Natural killer cell (primary cell): Measurements from ENCODE around the gene C1orf159. TPM values are rescaled to one million over a fixed set of nuclear protein-coding genes. Genes with fewer than 3 reads are reported as not detected.

Experiments used
- ATAC-seq, 3 donors: fragments of 150-1000 bp in 2 of 3; fragments of 200-7000 bp in 1 of 3; cut with Tn5 transposase; 1 replicate in 1 of 3; 2 replicates in 2 of 3; pipeline ENCODE4 v1.10.0; 2021; ENCODE audit warnings: mild to moderate bottlenecking in 2 of 3, moderate library complexity in 2 of 3
- DNase-seq, 2 donors: peaks; one replicate each; pipeline versions ENCODE4 v3.0.0 to v3.0.0-alpha.2; 2013 to 2021; ENCODE audit warnings: mixed read lengths in 1 of 2
- H3K27ac ChIP-seq: one replicate; pipeline ENCODE4 v1.5.1; 2013; ENCODE audit warnings: mild to moderate bottlenecking, low read length
- H3K27me3 ChIP-seq: one replicate; pipeline ENCODE4 v1.6.1; 2013; ENCODE audit warnings: low read length; ENCODE audit not compliant: control insufficient read depth, insufficient read depth
- H3K36me3 ChIP-seq: one replicate; pipeline ENCODE4 v1.6.1; 2013; ENCODE audit warnings: low read length; ENCODE audit not compliant: control insufficient read depth, insufficient read depth
- H3K4me1 ChIP-seq: one replicate; pipeline ENCODE4 v1.6.1; 2013; ENCODE audit warnings: low read length; ENCODE audit not compliant: control insufficient read depth, insufficient read depth
- H3K4me3 ChIP-seq: one replicate; pipeline ENCODE4 v1.5.1; 2013; ENCODE audit warnings: low read length
- H3K9me3 ChIP-seq: one replicate; pipeline ENCODE4 v1.6.1; 2013; ENCODE audit warnings: low read length; ENCODE audit not compliant: control insufficient read depth, insufficient read depth
- H3K27ac Mint-ChIP-seq, 2 donors: one replicate each; pipeline ENCODE4 v1.8.0; 2022; ENCODE audit warnings: mild to moderate bottlenecking in 2 of 2, mixed read lengths in 2 of 2, moderate library complexity in 1 of 2
- H3K27me3 Mint-ChIP-seq, 2 donors: one replicate each; pipeline ENCODE4 v1.8.0; 2022; ENCODE audit warnings: low read depth in 2 of 2, mixed read lengths in 2 of 2
- H3K36me3 Mint-ChIP-seq: one replicate; pipeline ENCODE4 v1.8.0; 2022; ENCODE audit warnings: mixed read lengths
- H3K4me1 Mint-ChIP-seq, 2 donors: one replicate each; pipeline ENCODE4 v1.8.0; 2022; ENCODE audit warnings: mixed read lengths in 2 of 2
- H3K4me3 Mint-ChIP-seq: one replicate; pipeline ENCODE4 v1.8.0; 2022; ENCODE audit warnings: mild to moderate bottlenecking, moderate library complexity, mixed read lengths
- H3K9me3 Mint-ChIP-seq, 2 donors: one replicate each; pipeline ENCODE4 v1.8.0; 2022; ENCODE audit warnings: mixed read lengths in 2 of 2
- CTCF ChIP-seq: fragments of 200-600 bp; IDR thresholded peaks from one replicate; pipeline ENCODE4 v1.8.0; 2022; ENCODE audit warnings: antibody characterized with exemption
- WGBS: methylation state at CpG from one replicate; pipeline ENCODE4 v1.1.7; 2013; ENCODE audit warnings: missing lambda C conversion rate; ENCODE audit not compliant: insufficient coverage; 5-methylcytosine and 5-hydroxymethylcytosine counted together
- intact Hi-C: fragments of 100-400 bp; cut with micrococcal nuclease; formaldehyde crosslinking; loops from one replicate; pipeline ENCODE4 v1.14.2; 2022
- total RNA-seq, 4 donors: library from RNA; stranded (reverse); fragments of 120-200 nt in 1 of 4; gene quantifications; one replicate each; pipeline versions ENCODE4 v1.2.3 to v1.2.4, GENCODE V29; 2013 to 2022

Gene C1orf159
- total RNA-seq, result 10 to 100 TPM; 19.6 to 25.1 (median 21.5) TPM
- total RNA-seq (2013), result 7.8 TPM

GRCh38 chr1:1115786-1116700, at the start of gene C1orf159:
Gene C1orf159 (minus strand): TSS chr1:1116089. CDS start chr1:1091543, 24,546 bp downstream.
- peaks cover 2% of the 10 kb centered on the region for H3K27me3 ChIP-seq
- Mint-ChIP-seq H3K27me3 (peaks cover 0 to 3% of the 10 kb centered on the region in 2 donors), H3K36me3 (no peaks in the 10 kb centered on the region), H3K27ac (peak within 1 kb of the TSS; percentile 73 to 95), H3K9me3 (peaks cover 0 to 3% of the 10 kb centered on the region in 2 donors), H3K4me1 (peaks cover 0 to 12% of the 10 kb centered on the region in 2 donors), H3K4me3 (peak within 1 kb of the TSS; percentile 90)
- peak within 1 kb of the TSS; percentile 46 for H3K4me3 ChIP-seq
- H3K4me1 ChIP-seq, result peaks cover 16% of the 10 kb centered on the region
- DNase-seq, result peak; percentile 97
- peaks cover 7% of the 10 kb centered on the region for H3K9me3 ChIP-seq
- ATAC-seq, result peak; percentile 93 to 98 (median 96)
- under 1% methylated on average over 128 of the region's 128 CpGs for WGBS
- no peaks in the 10 kb centered on the region for H3K36me3 ChIP-seq
- intact Hi-C loops, result loop anchor here (5.0 kb wide), 1 partner anchor 156 kb away; the partner anchor contains the start of gene UBE2J2
- TF ChIP-seq CTCF, result no peak
- peak within 1 kb of the TSS; percentile 70 for H3K27ac ChIP-seq

- H3K27ac Mint-ChIP-seq, result peak overlapping the region; percentile 73 to 85
- Histone ChIP-seq H3K36me3 (no peaks in the 10 kb centered on the region), H3K9me3 (no peaks in the 10 kb centered on the region), H3K27ac (peak overlapping the region; percentile 64), H3K27me3 (peaks cover 3% of the 10 kb centered on the region), H3K4me3 (no peak overlapping the region), H3K4me1 (peaks cover 51% of the 10 kb centered on the region)
- TF ChIP-seq CTCF, result no peak
- no peak for DNase-seq
- intact Hi-C loops, result no loop called here
- peaks cover 7 to 11% of the 10 kb centered on the region in 2 donors for H3K4me1 Mint-ChIP-seq
- no peak for ATAC-seq
- H3K27me3 Mint-ChIP-seq, result peaks cover 0 to 8% of the 10 kb centered on the region in 2 donors
- no peaks in the 10 kb centered on the region for H3K36me3 Mint-ChIP-seq
- no peaks in the 10 kb centered on the region for H3K9me3 Mint-ChIP-seq
- peak overlapping the region; percentile 61 for H3K4me3 Mint-ChIP-seq
- 81% methylated on average over 12 of the region's 12 CpGs for WGBS
Measured at GRCh38 chr1:1165485-1165884, 49.6 kb upstream of the C1orf159 start.

GRCh38 chr1:1164701-1165451, 49.0 kb upstream of the C1orf159 start:
- no peak for DNase-seq
- no peaks in the 10 kb centered on the region for H3K36me3 Mint-ChIP-seq
- H3K27ac Mint-ChIP-seq, result no peak overlapping the region
- peaks cover 7 to 11% of the 10 kb centered on the region in 2 donors for H3K4me1 Mint-ChIP-seq
- peaks cover 0 to 4% of the 10 kb centered on the region in 2 donors for H3K27me3 Mint-ChIP-seq
- Histone ChIP-seq H3K4me3 (no peak overlapping the region), H3K4me1 (peaks cover 45% of the 10 kb centered on the region), H3K27me3 (no peaks in the 10 kb centered on the region), H3K27ac (no peak overlapping the region), H3K9me3 (no peaks in the 10 kb centered on the region), H3K36me3 (no peaks in the 10 kb centered on the region)
- ATAC-seq, result no peak
- H3K9me3 Mint-ChIP-seq, result no peaks in the 10 kb centered on the region
- intact Hi-C loops, result no loop called here
- no peak overlapping the region for H3K4me3 Mint-ChIP-seq
- 84% methylated on average over 48 of the region's 48 CpGs for WGBS
- TF ChIP-seq CTCF, result no peak
